Mucosa of stomach (tissue), 1 donor: ENCODE measurements around the gene COMMD10.

Source experiments
- H3K27me3 ChIP-seq: one replicate; pipeline ENCODE4 v1.7.0; 2013; ENCODE audit warnings: mild to moderate bottlenecking, low read length; ENCODE audit not compliant: control insufficient read depth, insufficient read depth
- H3K36me3 ChIP-seq: one replicate; pipeline ENCODE4 v1.7.0; 2013; ENCODE audit warnings: low read length; ENCODE audit not compliant: control insufficient read depth, insufficient read depth
- H3K4me1 ChIP-seq: one replicate; pipeline ENCODE4 v1.7.0; 2013; ENCODE audit warnings: mild to moderate bottlenecking, low read length; ENCODE audit not compliant: control insufficient read depth, insufficient read depth
- H3K4me3 ChIP-seq: one replicate; pipeline ENCODE4 v1.7.0; 2013; ENCODE audit warnings: low read length
- H3K9ac ChIP-seq: one replicate; pipeline ENCODE4 v1.7.0; 2013; ENCODE audit warnings: mild to moderate bottlenecking, low read length, moderate library complexity
- H3K9me3 ChIP-seq: one replicate; pipeline ENCODE4 v1.7.0; 2013; ENCODE audit warnings: mild to moderate bottlenecking, low read length, moderate library complexity; ENCODE audit not compliant: control insufficient read depth
- donor health status: Pancreatic carcinoma.

Gene COMMD10

GRCh38 chr5:116276952-116277351, 192.1 kb downstream of the COMMD10 start:
- no peaks in the 10 kb centered on the region for H3K4me1 ChIP-seq
- H3K9me3 ChIP-seq, result no peaks in the 10 kb centered on the region
- no peaks in the 10 kb centered on the region for H3K27me3 ChIP-seq
- H3K4me3 ChIP-seq, result no peak overlapping the region
- H3K36me3 ChIP-seq, result no peaks in the 10 kb centered on the region
- no peak overlapping the region for H3K9ac ChIP-seq

- Histone ChIP-seq H3K9me3 (no peaks in the 10 kb centered on the region), H3K9ac (no peak overlapping the region), H3K4me3 (no peak overlapping the region), H3K27me3 (no peaks in the 10 kb centered on the region), H3K36me3 (no peaks in the 10 kb centered on the region), H3K4me1 (no peaks in the 10 kb centered on the region)
These were observed 195.5 kb downstream of the COMMD10 start for GRCh38 chr5:116280149-116280803.

- H3K4me1 ChIP-seq, result no peaks in the 10 kb centered on the region
- H3K36me3 ChIP-seq, result no peaks in the 10 kb centered on the region
- no peaks in the 10 kb centered on the region for H3K9me3 ChIP-seq
- no peak overlapping the region for H3K4me3 ChIP-seq
- H3K27me3 ChIP-seq, result no peaks in the 10 kb centered on the region
- no peak overlapping the region for H3K9ac ChIP-seq
These were observed 196.5 kb downstream of the COMMD10 start for GRCh38 chr5:116281309-116281708.

- Histone ChIP-seq H3K4me1 (no peaks in the 10 kb centered on the region), H3K9me3 (no peaks in the 10 kb centered on the region), H3K9ac (no peak overlapping the region), H3K36me3 (no peaks in the 10 kb centered on the region), H3K4me3 (no peak overlapping the region), H3K27me3 (no peaks in the 10 kb centered on the region)
These were observed 203.7 kb downstream of the COMMD10 start for GRCh38 chr5:116288524-116288923.

GRCh38 chr5:116289276-116289675, 204.5 kb downstream of the COMMD10 start:
- no peaks in the 10 kb centered on the region for H3K27me3 ChIP-seq
- no peak overlapping the region for H3K9ac ChIP-seq
- no peaks in the 10 kb centered on the region for H3K9me3 ChIP-seq
- H3K36me3 ChIP-seq, result no peaks in the 10 kb centered on the region
- no peak overlapping the region for H3K4me3 ChIP-seq
- no peaks in the 10 kb centered on the region for H3K4me1 ChIP-seq

GRCh38 chr5:116291271-116291670, 206.4 kb downstream of the COMMD10 start:
- Histone ChIP-seq H3K9me3 (no peaks in the 10 kb centered on the region), H3K36me3 (no peaks in the 10 kb centered on the region), H3K27me3 (no peaks in the 10 kb centered on the region), H3K9ac (no peak overlapping the region), H3K4me3 (no peak overlapping the region), H3K4me1 (no peaks in the 10 kb centered on the region)

- Histone ChIP-seq H3K27me3 (no peaks in the 10 kb centered on the region), H3K36me3 (no peaks in the 10 kb centered on the region), H3K4me1 (no peaks in the 10 kb centered on the region), H3K4me3 (no peak overlapping the region), H3K9me3 (no peaks in the 10 kb centered on the region), H3K9ac (no peak overlapping the region)
These were observed 207.5 kb downstream of the COMMD10 start for GRCh38 chr5:116292321-116292720.

- no peaks in the 10 kb centered on the region for H3K4me1 ChIP-seq
- no peak overlapping the region for H3K4me3 ChIP-seq
- H3K36me3 ChIP-seq, result no peaks in the 10 kb centered on the region
- no peak overlapping the region for H3K9ac ChIP-seq
- H3K9me3 ChIP-seq, result no peaks in the 10 kb centered on the region
- no peaks in the 10 kb centered on the region for H3K27me3 ChIP-seq
These were observed 211.7 kb downstream of the COMMD10 start for GRCh38 chr5:116296335-116297072.

GRCh38 chr5:116297296-116297814, 212.5 kb downstream of the COMMD10 start:
- H3K9ac ChIP-seq, result no peak overlapping the region
- no peaks in the 10 kb centered on the region for H3K36me3 ChIP-seq
- H3K4me1 ChIP-seq, result no peaks in the 10 kb centered on the region
- H3K4me3 ChIP-seq, result no peak overlapping the region
- H3K27me3 ChIP-seq, result no peaks in the 10 kb centered on the region
- H3K9me3 ChIP-seq, result no peaks in the 10 kb centered on the region

GRCh38 chr5:116299746-116300640, 215.2 kb downstream of the COMMD10 start:
- no peaks in the 10 kb centered on the region for H3K36me3 ChIP-seq
- no peaks in the 10 kb centered on the region for H3K27me3 ChIP-seq
- H3K9me3 ChIP-seq, result no peaks in the 10 kb centered on the region

GRCh38 chr5:116301110-116301509, 216.3 kb downstream of the COMMD10 start:
- H3K36me3 ChIP-seq, result no peaks in the 10 kb centered on the region
- no peaks in the 10 kb centered on the region for H3K9me3 ChIP-seq
- H3K9ac ChIP-seq, result no peak overlapping the region
- H3K4me1 ChIP-seq, result no peaks in the 10 kb centered on the region
- H3K27me3 ChIP-seq, result no peaks in the 10 kb centered on the region
- no peak overlapping the region for H3K4me3 ChIP-seq

More at GRCh38 chr5:116299746-116300640, 215.2 kb downstream of the COMMD10 start:
- Histone ChIP-seq H3K4me1 (no peaks in the 10 kb centered on the region), H3K4me3 (no peak overlapping the region), H3K9ac (no peak overlapping the region)

- no peak overlapping the region for H3K9ac ChIP-seq
- H3K27me3 ChIP-seq, result no peaks in the 10 kb centered on the region
- H3K4me3 ChIP-seq, result no peak overlapping the region
- H3K4me1 ChIP-seq, result no peaks in the 10 kb centered on the region
- no peaks in the 10 kb centered on the region for H3K9me3 ChIP-seq
- no peaks in the 10 kb centered on the region for H3K36me3 ChIP-seq
These were observed 218.5 kb downstream of the COMMD10 start for GRCh38 chr5:116303340-116303739.
